ENCODE results near the gene KCNQ1.

The KCNQ1 gene

GRCh38 chr11:2683806-2684205 lies 239.0 kb downstream of the KCNQ1 start:
- TF ChIP-seq POU2F2 (IDR thresholded peaks at IDR 0.05; ENCODE audit: low read depth, low read length) (no peak), SPI1 (IDR thresholded peaks at IDR 0.05; ENCODE audit: low read depth, low read length) (no peak), POLR2A (IDR thresholded peaks at IDR 0.05; ENCODE audit: low read depth, low read length) (no peak), PAX5 (IDR thresholded peaks at IDR 0.05; ENCODE audit: insufficient read depth, low read length, severe bottlenecking) (no peak), POLR2AphosphoS5 (IDR thresholded peaks at IDR 0.05; ENCODE audit: low read depth, low read length) (no peak), TAF1 (IDR thresholded peaks at IDR 0.05; ENCODE audit: low read depth, low read length) (no peak)
- DNase-seq (ENCODE audit: insufficient read length, low spot score) (no peak), FAIRE-seq (no peak)

DNA sequence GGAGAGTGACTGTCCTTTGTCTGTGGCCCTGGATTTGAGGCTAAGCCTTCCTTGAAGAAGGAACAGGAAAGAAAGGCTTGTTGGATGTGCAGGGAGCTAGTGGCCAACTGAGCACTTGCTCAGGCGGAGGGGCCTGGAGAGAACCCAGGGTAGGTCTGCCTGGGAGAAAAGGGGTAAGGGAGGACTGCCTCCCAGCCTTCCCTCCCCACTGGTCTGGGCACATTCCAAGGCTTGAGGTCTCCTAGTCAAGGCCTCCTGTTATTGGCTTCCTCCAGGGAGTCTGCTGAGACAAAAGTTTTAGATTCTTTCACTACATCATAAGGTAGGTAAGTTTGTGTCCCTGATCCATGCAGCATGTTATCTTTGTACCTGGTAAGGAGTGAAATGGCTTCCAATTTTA lies 239.8 kb downstream of the KCNQ1 start:
- DNase-seq (ENCODE audit: insufficient read length, low spot score) (no peak), FAIRE-seq (no peak)
- TF ChIP-seq POLR2AphosphoS5 (IDR thresholded peaks at IDR 0.05; ENCODE audit: low read depth, low read length) (no peak), TAF1 (IDR thresholded peaks at IDR 0.05; ENCODE audit: low read depth, low read length) (no peak), POU2F2 (IDR thresholded peaks at IDR 0.05; ENCODE audit: low read depth, low read length) (no peak), PAX5 (IDR thresholded peaks at IDR 0.05; ENCODE audit: insufficient read depth, low read length, severe bottlenecking) (no peak), SPI1 (IDR thresholded peaks at IDR 0.05; ENCODE audit: low read depth, low read length) (no peak), POLR2A (IDR thresholded peaks at IDR 0.05; ENCODE audit: low read depth, low read length) (no peak)

GRCh38 chr11:2685051-2685450 lies 240.2 kb downstream of the KCNQ1 start:
- no peak for DNase-seq (ENCODE audit: insufficient read length, low spot score)
- no peak for FAIRE-seq
- TF ChIP-seq SPI1 (IDR thresholded peaks at IDR 0.05; ENCODE audit: low read depth, low read length), result no peak
- no peak for TF ChIP-seq POU2F2 (IDR thresholded peaks at IDR 0.05; ENCODE audit: low read depth, low read length)
- TF ChIP-seq PAX5 (IDR thresholded peaks at IDR 0.05; ENCODE audit: insufficient read depth, low read length, severe bottlenecking), result no peak
- no peak for TF ChIP-seq POLR2A (IDR thresholded peaks at IDR 0.05; ENCODE audit: low read depth, low read length)
- TF ChIP-seq TAF1 (IDR thresholded peaks at IDR 0.05; ENCODE audit: low read depth, low read length), result no peak
- no peak for TF ChIP-seq POLR2AphosphoS5 (IDR thresholded peaks at IDR 0.05; ENCODE audit: low read depth, low read length)

DNA sequence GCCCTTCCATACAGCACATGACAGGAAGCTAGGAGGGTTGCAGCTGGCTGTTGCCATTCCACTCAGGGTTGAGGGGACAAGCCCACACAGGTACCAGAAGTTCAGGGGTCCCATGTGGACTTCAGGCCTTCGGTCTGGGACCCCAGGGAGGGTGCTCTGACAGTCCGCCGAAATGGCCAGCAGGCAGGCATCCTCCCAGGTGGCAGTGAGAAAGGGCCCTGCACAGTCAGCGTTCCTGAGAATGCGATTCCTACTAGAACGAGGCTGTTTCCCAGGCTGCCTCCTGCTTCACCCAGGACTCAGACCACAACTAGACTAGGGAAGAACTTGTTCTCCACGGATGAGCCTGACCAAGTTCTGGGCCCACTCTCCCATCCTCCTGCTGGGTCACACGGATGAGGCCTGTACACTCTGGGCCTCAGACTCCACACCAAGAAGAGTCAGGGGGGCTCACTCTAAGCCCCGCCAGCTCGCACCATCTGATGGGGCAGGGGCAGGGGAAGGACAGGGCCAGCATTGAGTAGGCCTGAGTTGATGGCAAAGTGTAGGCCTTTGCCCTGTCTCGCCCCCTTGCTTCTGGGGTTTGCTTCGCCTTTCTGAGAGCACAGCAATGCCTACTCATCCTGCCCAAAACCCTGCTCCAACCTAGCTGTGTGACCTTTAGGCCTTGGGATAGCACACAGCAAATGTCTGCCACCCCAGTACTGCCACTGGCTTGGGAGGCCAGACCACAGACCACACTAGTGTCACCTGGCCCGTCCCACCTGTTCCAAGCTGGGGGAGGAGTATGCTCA lies 241.0 kb downstream of the KCNQ1 start:
- DNase-seq (ENCODE audit: insufficient read length, low spot score), result no peak
- TF ChIP-seq POLR2A (IDR thresholded peaks at IDR 0.05; ENCODE audit: low read depth, low read length), result no peak
- TF ChIP-seq PAX5 (IDR thresholded peaks at IDR 0.05; ENCODE audit: insufficient read depth, low read length, severe bottlenecking), result no peak
- FAIRE-seq, result no peak

DNA sequence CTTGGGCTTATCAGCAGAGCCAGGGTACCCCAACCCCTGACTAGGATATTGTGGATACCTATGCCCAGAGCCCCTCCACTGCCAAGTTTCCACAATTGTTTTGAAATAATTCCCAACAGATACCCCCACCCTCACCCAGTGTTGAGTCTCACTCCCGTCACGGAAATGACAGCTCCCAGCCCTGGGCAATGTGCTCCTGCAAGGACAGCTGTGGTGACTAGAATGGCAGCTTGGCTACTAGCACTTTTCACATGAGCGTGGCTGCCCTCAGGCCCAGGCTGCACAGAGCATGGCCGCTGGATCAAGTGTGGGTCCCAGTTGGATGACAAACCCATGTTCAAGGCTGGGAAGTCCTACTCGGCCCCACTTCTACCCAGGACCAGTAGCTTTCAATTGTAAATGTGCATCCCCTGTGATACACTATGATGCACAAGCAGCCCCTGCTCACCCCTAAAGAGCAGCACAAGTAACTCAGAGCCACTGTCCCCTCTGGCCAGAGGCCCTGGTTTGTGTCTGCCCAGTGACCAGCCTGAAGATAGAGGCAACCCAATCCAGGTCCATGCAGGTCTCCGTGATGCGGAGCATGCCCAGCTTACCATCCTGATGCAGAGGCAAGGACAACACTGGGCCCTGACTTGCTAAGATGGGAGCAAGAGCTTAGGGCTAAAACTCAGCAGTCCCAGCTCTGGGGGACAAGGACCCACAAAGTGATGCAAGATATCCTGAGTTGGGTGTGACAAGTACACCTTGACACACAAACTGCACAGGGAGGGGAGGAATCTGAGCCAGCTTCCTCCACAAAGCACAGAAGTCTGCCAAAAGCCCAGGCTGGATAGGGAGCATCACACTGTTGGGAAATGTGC lies 241.8 kb downstream of the KCNQ1 start:
- DNase-seq (ENCODE audit: insufficient read length, low spot score) (no peak), FAIRE-seq (no peak)
- TF ChIP-seq TAF1 (IDR thresholded peaks at IDR 0.05; ENCODE audit: low read depth, low read length), result no peak
- no peak for TF ChIP-seq POLR2A (IDR thresholded peaks at IDR 0.05; ENCODE audit: low read depth, low read length)
- no peak for TF ChIP-seq POLR2AphosphoS5 (IDR thresholded peaks at IDR 0.05; ENCODE audit: low read depth, low read length)
- TF ChIP-seq POU2F2 (IDR thresholded peaks at IDR 0.05; ENCODE audit: low read depth, low read length), result no peak
- TF ChIP-seq SPI1 (IDR thresholded peaks at IDR 0.05; ENCODE audit: low read depth, low read length), result no peak
- no peak for TF ChIP-seq PAX5 (IDR thresholded peaks at IDR 0.05; ENCODE audit: insufficient read depth, low read length, severe bottlenecking)

GRCh38 chr11:2687223-2687530 lies 242.4 kb downstream of the KCNQ1 start:
- DNase-seq (ENCODE audit: insufficient read length, low spot score), result no peak
- no peak for FAIRE-seq
- TF ChIP-seq SPI1 (IDR thresholded peaks at IDR 0.05; ENCODE audit: low read depth, low read length) (no peak), POLR2AphosphoS5 (IDR thresholded peaks at IDR 0.05; ENCODE audit: low read depth, low read length) (no peak), TAF1 (IDR thresholded peaks at IDR 0.05; ENCODE audit: low read depth, low read length) (no peak), POU2F2 (IDR thresholded peaks at IDR 0.05; ENCODE audit: low read depth, low read length) (no peak), POLR2A (IDR thresholded peaks at IDR 0.05; ENCODE audit: low read depth, low read length) (no peak), PAX5 (IDR thresholded peaks at IDR 0.05; ENCODE audit: insufficient read depth, low read length, severe bottlenecking) (no peak)

GRCh38 chr11:2687782-2688191 lies 243.0 kb downstream of the KCNQ1 start:
- TF ChIP-seq TAF1 (IDR thresholded peaks at IDR 0.05; ENCODE audit: low read depth, low read length) (no peak), POU2F2 (IDR thresholded peaks at IDR 0.05; ENCODE audit: low read depth, low read length) (no peak), PAX5 (IDR thresholded peaks at IDR 0.05; ENCODE audit: insufficient read depth, low read length, severe bottlenecking) (no peak), POLR2A (IDR thresholded peaks at IDR 0.05; ENCODE audit: low read depth, low read length) (no peak), SPI1 (IDR thresholded peaks at IDR 0.05; ENCODE audit: low read depth, low read length) (no peak), POLR2AphosphoS5 (IDR thresholded peaks at IDR 0.05; ENCODE audit: low read depth, low read length) (no peak)
- FAIRE-seq, result no peak
- no peak for DNase-seq (ENCODE audit: insufficient read length, low spot score)

- no peak for FAIRE-seq
- TF ChIP-seq POLR2AphosphoS5 (IDR thresholded peaks at IDR 0.05; ENCODE audit: low read depth, low read length) (no peak), POU2F2 (IDR thresholded peaks at IDR 0.05; ENCODE audit: low read depth, low read length) (no peak), SPI1 (IDR thresholded peaks at IDR 0.05; ENCODE audit: low read depth, low read length) (no peak), POLR2A (IDR thresholded peaks at IDR 0.05; ENCODE audit: low read depth, low read length) (no peak), PAX5 (IDR thresholded peaks at IDR 0.05; ENCODE audit: insufficient read depth, low read length, severe bottlenecking) (no peak), TAF1 (IDR thresholded peaks at IDR 0.05; ENCODE audit: low read depth, low read length) (no peak)
- DNase-seq (ENCODE audit: insufficient read length, low spot score), result no peak
Measured at GRCh38 chr11:2688381-2689231, 243.8 kb downstream of the KCNQ1 start.

Data from GM12891 (cell line).